ENCODE measurements around the gene PIP4K2B. TPM values are rescaled to one million over a fixed set of nuclear protein-coding genes. Genes with fewer than 3 reads are reported as not detected.

PIP4K2B gene
- total and polyA plus RNA-seq, 2 of the 8 experiments (the other 6 are each of a cell fraction or from before 2014, with no cell fraction given): 21.5 to 57.8 TPM

GRCh38 chr17:38727736-38728135, 71.6 kb downstream of the PIP4K2B start (continued):
- TF ChIP-seq, protein P1, sequence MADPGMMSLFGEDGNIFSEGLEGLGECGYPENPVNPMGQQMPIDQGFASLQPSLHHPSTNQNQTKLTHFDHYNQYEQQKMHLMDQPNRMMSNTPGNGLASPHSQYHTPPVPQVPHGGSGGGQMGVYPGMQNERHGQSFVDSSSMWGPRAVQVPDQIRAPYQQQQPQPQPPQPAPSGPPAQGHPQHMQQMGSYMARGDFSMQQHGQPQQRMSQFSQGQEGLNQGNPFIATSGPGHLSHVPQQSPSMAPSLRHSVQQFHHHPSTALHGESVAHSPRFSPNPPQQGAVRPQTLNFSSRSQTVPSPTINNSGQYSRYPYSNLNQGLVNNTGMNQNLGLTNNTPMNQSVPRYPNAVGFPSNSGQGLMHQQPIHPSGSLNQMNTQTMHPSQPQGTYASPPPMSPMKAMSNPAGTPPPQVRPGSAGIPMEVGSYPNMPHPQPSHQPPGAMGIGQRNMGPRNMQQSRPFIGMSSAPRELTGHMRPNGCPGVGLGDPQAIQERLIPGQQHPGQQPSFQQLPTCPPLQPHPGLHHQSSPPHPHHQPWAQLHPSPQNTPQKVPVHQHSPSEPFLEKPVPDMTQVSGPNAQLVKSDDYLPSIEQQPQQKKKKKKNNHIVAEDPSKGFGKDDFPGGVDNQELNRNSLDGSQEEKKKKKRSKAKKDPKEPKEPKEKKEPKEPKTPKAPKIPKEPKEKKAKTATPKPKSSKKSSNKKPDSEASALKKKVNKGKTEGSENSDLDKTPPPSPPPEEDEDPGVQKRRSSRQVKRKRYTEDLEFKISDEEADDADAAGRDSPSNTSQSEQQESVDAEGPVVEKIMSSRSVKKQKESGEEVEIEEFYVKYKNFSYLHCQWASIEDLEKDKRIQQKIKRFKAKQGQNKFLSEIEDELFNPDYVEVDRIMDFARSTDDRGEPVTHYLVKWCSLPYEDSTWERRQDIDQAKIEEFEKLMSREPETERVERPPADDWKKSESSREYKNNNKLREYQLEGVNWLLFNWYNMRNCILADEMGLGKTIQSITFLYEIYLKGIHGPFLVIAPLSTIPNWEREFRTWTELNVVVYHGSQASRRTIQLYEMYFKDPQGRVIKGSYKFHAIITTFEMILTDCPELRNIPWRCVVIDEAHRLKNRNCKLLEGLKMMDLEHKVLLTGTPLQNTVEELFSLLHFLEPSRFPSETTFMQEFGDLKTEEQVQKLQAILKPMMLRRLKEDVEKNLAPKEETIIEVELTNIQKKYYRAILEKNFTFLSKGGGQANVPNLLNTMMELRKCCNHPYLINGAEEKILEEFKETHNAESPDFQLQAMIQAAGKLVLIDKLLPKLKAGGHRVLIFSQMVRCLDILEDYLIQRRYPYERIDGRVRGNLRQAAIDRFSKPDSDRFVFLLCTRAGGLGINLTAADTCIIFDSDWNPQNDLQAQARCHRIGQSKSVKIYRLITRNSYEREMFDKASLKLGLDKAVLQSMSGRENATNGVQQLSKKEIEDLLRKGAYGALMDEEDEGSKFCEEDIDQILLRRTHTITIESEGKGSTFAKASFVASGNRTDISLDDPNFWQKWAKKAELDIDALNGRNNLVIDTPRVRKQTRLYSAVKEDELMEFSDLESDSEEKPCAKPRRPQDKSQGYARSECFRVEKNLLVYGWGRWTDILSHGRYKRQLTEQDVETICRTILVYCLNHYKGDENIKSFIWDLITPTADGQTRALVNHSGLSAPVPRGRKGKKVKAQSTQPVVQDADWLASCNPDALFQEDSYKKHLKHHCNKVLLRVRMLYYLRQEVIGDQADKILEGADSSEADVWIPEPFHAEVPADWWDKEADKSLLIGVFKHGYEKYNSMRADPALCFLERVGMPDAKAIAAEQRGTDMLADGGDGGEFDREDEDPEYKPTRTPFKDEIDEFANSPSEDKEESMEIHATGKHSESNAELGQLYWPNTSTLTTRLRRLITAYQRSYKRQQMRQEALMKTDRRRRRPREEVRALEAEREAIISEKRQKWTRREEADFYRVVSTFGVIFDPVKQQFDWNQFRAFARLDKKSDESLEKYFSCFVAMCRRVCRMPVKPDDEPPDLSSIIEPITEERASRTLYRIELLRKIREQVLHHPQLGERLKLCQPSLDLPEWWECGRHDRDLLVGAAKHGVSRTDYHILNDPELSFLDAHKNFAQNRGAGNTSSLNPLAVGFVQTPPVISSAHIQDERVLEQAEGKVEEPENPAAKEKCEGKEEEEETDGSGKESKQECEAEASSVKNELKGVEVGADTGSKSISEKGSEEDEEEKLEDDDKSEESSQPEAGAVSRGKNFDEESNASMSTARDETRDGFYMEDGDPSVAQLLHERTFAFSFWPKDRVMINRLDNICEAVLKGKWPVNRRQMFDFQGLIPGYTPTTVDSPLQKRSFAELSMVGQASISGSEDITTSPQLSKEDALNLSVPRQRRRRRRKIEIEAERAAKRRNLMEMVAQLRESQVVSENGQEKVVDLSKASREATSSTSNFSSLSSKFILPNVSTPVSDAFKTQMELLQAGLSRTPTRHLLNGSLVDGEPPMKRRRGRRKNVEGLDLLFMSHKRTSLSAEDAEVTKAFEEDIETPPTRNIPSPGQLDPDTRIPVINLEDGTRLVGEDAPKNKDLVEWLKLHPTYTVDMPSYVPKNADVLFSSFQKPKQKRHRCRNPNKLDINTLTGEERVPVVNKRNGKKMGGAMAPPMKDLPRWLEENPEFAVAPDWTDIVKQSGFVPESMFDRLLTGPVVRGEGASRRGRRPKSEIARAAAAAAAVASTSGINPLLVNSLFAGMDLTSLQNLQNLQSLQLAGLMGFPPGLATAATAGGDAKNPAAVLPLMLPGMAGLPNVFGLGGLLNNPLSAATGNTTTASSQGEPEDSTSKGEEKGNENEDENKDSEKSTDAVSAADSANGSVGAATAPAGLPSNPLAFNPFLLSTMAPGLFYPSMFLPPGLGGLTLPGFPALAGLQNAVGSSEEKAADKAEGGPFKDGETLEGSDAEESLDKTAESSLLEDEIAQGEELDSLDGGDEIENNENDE (IDR thresholded peaks at IDR 0.05; ENCODE audit: insufficient replicate concordance, low read length): no peak
- TF ChIP-seq PHF8 (conservative IDR thresholded peaks at IDR 0.05; ENCODE audit: low read depth, low read length): no peak
- TF ChIP-seq HDAC2 (IDR thresholded peaks at IDR 0.05; ENCODE audit: borderline replicate concordance in 1 of 2, low read depth in 2 of 2, low read length in 2 of 2): no peak
- TF ChIP-seq SIRT6 (IDR thresholded peaks at IDR 0.05; ENCODE audit: low read length): no peak
- TF ChIP-seq CBX5 (IDR thresholded peaks at IDR 0.05; ENCODE audit: low read depth, low read length): no peak
- TF ChIP-seq SRF (IDR thresholded peaks at IDR 0.05; ENCODE audit: low read depth, low read length): no peak
- no peak for TF ChIP-seq RAD21 (IDR thresholded peaks at IDR 0.05 in 1 of 2, conservative IDR thresholded peaks at IDR 0.05 in 1 of 2; ENCODE audit: low read depth in 2 of 2, low read length in 2 of 2)
- TF ChIP-seq CREB1 (IDR thresholded peaks at IDR 0.05): no peak
- TF ChIP-seq SP1 (IDR thresholded peaks at IDR 0.05; ENCODE audit: low read depth, low read length): no peak
- TF ChIP-seq ATF3 (IDR thresholded peaks at IDR 0.05; ENCODE audit: insufficient read depth, low read depth, low read length): no peak
- TF ChIP-seq BRCA1 (IDR thresholded peaks at IDR 0.05; ENCODE audit: low read depth, low read length): no peak
- no peak for TF ChIP-seq JUN (IDR thresholded peaks at IDR 0.05; ENCODE audit: low read depth, low read length)

All from H1 (cell line).